ENCODE measurements around the gene EXD1. TPM values are rescaled to one million over a fixed set of nuclear protein-coding genes. Genes with fewer than 3 reads are reported as not detected.

EXD1 gene
- polyA plus RNA-seq, 1 donor (not counting 4 experiments of a cell fraction or from before 2014, with no cell fraction given): 0.16 TPM

DNA sequence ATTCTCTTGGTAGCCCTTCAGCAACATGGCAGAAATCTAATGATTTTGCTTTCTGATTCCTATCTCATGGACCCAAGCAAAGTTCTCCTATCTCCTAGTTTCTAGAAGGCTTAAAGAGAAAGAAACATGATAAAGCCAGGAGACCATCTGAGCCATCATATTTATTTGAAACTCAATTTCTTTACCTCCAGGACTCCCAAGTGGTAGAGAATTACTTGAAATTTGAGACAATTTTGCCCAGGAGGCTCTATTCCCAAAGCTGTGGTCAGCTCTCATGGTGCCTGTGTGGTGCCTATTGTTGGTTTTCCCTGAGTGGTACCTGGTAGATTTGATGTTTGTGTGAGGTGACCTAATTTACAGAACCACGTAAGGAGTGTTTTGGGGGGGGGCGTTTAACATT, 39.3 kb upstream of the EXD1 start:
- Histone ChIP-seq H3K27me3 (ENCODE audit: control insufficient read depth, extremely low read depth, insufficient read depth, low read length) (no peaks in the 10 kb centered on the region), H3K4me1 (ENCODE audit: control insufficient read depth, extremely low read depth, insufficient read depth, low read length) (no peaks in the 10 kb centered on the region), H2AFZ (ENCODE audit: control insufficient read depth, low read length) (no peak overlapping the region), H3K79me2 (ENCODE audit: control insufficient read depth, insufficient read depth, low read length) (no peaks in the 10 kb centered on the region), H4K20me1 (ENCODE audit: control insufficient read depth, extremely low read depth, insufficient read depth, low read length) (no peaks in the 10 kb centered on the region), H3K4me2 (ENCODE audit: control insufficient read depth, extremely low read depth, insufficient read depth, low read depth, low read length) (no peak overlapping the region), H3K9me1 (ENCODE audit: control insufficient read depth, extremely low read depth, insufficient read depth, low read length) (no peaks in the 10 kb centered on the region), H3K36me3 (ENCODE audit: control insufficient read depth in 2 of 2, extremely low read depth in 1 of 2, insufficient read depth in 2 of 2, low read length in 2 of 2) (peaks cover 8 to 16% of the 10 kb centered on the region in 2 experiments), H3K9me3 (ENCODE audit: control insufficient read depth, low read depth, low read length) (no peaks in the 10 kb centered on the region), H3K4me3 (ENCODE audit: control insufficient read depth in 2 of 3, extremely low read depth in 1 of 3, insufficient read depth in 2 of 3, low read depth in 1 of 3, low read length in 3 of 3) (no peak overlapping the region), H3K9ac (ENCODE audit: control insufficient read depth, extremely low read depth, insufficient read depth, low read length) (no peak overlapping the region), H3K27ac (ENCODE audit: control insufficient read depth, insufficient read depth, low read length) (no peak overlapping the region)
- no peak for FAIRE-seq
- TF ChIP-seq, protein P1, sequence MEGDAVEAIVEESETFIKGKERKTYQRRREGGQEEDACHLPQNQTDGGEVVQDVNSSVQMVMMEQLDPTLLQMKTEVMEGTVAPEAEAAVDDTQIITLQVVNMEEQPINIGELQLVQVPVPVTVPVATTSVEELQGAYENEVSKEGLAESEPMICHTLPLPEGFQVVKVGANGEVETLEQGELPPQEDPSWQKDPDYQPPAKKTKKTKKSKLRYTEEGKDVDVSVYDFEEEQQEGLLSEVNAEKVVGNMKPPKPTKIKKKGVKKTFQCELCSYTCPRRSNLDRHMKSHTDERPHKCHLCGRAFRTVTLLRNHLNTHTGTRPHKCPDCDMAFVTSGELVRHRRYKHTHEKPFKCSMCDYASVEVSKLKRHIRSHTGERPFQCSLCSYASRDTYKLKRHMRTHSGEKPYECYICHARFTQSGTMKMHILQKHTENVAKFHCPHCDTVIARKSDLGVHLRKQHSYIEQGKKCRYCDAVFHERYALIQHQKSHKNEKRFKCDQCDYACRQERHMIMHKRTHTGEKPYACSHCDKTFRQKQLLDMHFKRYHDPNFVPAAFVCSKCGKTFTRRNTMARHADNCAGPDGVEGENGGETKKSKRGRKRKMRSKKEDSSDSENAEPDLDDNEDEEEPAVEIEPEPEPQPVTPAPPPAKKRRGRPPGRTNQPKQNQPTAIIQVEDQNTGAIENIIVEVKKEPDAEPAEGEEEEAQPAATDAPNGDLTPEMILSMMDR (optimal IDR thresholded peaks at IDR 0.05 in 1 of 3, IDR thresholded peaks at IDR 0.05 in 1 of 3, conservative IDR thresholded peaks at IDR 0.05 in 1 of 3; ENCODE audit: extremely low read depth in 1 of 3, insufficient read depth in 2 of 3, low read length in 3 of 3): no peak
- TF ChIP-seq EZH2 (IDR thresholded peaks at IDR 0.05; ENCODE audit: low read length): no peak
- dilution Hi-C loops (cut with MboI; ENCODE audit: extremely low pct_ligation_motif_present, low sequenced_read_pairs): no loop called here
- no peak for DNase-seq (ENCODE audit: low read depth, low spot score)

DNA sequence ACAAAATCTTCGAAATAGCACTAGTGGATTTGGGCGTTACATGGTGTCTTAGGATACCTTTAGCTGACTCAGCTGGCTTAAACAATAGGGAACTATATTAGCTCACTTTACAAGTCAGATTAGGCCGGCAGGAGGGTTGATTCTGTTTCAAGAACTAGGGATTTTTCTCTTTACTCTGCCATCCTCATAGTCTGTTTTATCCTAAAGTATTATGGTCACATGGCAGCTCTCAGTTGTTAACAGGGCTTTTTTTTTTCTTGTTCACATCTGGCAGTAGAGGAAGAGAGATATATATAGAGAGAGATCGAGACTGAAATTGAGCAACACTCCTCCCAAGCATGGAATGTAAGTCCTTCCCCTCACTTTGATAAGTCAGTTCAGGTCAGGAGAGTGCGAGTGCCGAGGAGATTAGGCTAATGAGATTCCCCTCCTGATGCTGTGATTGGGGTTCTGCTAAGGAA, 33.4 kb upstream of the EXD1 start:
- FAIRE-seq (peak; percentile 89), DNase-seq (ENCODE audit: low read depth, low spot score) (no peak)
- peak overlapping the region in 2 of 3 experiments; percentile 36 for H3K4me3 ChIP-seq (ENCODE audit: control insufficient read depth in 2 of 3, extremely low read depth in 1 of 3, insufficient read depth in 2 of 3, low read depth in 1 of 3, low read length in 3 of 3)
- peak overlapping the region; percentile 68 for H3K27ac ChIP-seq (ENCODE audit: control insufficient read depth, insufficient read depth, low read length)
- peaks cover 10 to 24% of the 10 kb centered on the region in 2 experiments for H3K36me3 ChIP-seq (ENCODE audit: control insufficient read depth in 2 of 2, extremely low read depth in 1 of 2, insufficient read depth in 2 of 2, low read length in 2 of 2)
- H3K9ac ChIP-seq (ENCODE audit: control insufficient read depth, extremely low read depth, insufficient read depth, low read length): peak overlapping the region; percentile 22
- H3K79me2 ChIP-seq (ENCODE audit: control insufficient read depth, insufficient read depth, low read length): no peaks in the 10 kb centered on the region
- H3K4me1 ChIP-seq (ENCODE audit: control insufficient read depth, extremely low read depth, insufficient read depth, low read length): peaks cover 10% of the 10 kb centered on the region
- H2AFZ ChIP-seq (ENCODE audit: control insufficient read depth, low read length): peak overlapping the region; percentile 24
- dilution Hi-C loops (cut with MboI; ENCODE audit: extremely low pct_ligation_motif_present, low sequenced_read_pairs): no loop called here
- no peaks in the 10 kb centered on the region for H3K27me3 ChIP-seq (ENCODE audit: control insufficient read depth, extremely low read depth, insufficient read depth, low read length)
- TF ChIP-seq EZH2 (IDR thresholded peaks at IDR 0.05; ENCODE audit: low read length): no peak
- TF ChIP-seq, protein P1 (optimal IDR thresholded peaks at IDR 0.05 in 1 of 3, IDR thresholded peaks at IDR 0.05 in 1 of 3, conservative IDR thresholded peaks at IDR 0.05 in 1 of 3; ENCODE audit: extremely low read depth in 1 of 3, insufficient read depth in 2 of 3, low read length in 3 of 3): no peak
- H3K9me1 ChIP-seq (ENCODE audit: control insufficient read depth, extremely low read depth, insufficient read depth, low read length): no peaks in the 10 kb centered on the region
- H3K4me2 ChIP-seq (ENCODE audit: control insufficient read depth, extremely low read depth, insufficient read depth, low read depth, low read length): peak overlapping the region; percentile 66
- H4K20me1 ChIP-seq (ENCODE audit: control insufficient read depth, extremely low read depth, insufficient read depth, low read length): no peaks in the 10 kb centered on the region
- no peaks in the 10 kb centered on the region for H3K9me3 ChIP-seq (ENCODE audit: control insufficient read depth, low read depth, low read length)

Measured in keratinocyte (primary cell).